Peyer's patch (tissue), 4 donors: ENCODE data around the gene MED13L.

Source experiments
- POLR2A ChIP-seq, 2 donors: fragments of 450-650 bp; IDR thresholded peaks; one replicate each; pipeline ENCODE4 v1.5.1; 2017; ENCODE audit warnings: antibody characterized with exemption in 2 of 2, mild to moderate bottlenecking in 2 of 2, moderate library complexity in 2 of 2
- TF ChIP-seq, protein P1 (sequence below), 6 experiments: fragments of 450-650 bp in 4 of 6; fragments of 200-600 bp in 2 of 6; sonication (generic) in 1 of 6; IDR thresholded peaks; one replicate each; pipeline ENCODE4 v1.5.1; 2017 to 2019; ENCODE audit warnings: antibody characterized with exemption in 6 of 6, mild to moderate bottlenecking in 3 of 6, moderate library complexity in 1 of 6

DNA sequence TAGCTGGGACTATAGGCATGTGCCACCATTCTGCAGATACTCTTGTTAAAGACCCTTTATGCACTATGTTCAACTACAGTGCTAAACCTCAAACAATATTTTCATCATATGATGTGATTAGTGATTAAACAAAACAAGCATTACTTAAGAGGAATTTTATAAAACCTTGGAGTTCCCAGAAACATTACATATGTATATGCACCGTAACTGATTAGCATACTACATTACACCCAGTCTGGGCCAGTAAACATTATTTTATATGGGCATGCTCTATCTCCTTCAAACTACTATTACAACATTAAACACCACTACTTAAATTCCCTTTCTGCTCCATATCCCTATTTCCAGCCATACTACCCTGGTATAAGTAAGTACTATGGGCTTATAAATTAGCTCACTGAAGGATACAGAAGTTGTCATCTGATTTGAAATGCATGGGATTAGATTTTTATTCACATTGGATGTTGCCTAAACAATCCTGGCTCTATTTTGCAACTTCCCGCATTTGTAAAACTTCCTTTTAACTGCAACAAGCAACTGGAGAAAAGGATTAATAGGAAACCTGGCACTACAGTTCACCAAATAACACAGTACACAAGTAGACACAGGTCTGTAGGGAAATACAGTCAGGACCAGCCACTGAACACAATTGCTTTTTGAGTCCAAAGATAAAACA, 205.8 kb downstream of the MED13L start:
- TF ChIP-seq, protein P1, sequence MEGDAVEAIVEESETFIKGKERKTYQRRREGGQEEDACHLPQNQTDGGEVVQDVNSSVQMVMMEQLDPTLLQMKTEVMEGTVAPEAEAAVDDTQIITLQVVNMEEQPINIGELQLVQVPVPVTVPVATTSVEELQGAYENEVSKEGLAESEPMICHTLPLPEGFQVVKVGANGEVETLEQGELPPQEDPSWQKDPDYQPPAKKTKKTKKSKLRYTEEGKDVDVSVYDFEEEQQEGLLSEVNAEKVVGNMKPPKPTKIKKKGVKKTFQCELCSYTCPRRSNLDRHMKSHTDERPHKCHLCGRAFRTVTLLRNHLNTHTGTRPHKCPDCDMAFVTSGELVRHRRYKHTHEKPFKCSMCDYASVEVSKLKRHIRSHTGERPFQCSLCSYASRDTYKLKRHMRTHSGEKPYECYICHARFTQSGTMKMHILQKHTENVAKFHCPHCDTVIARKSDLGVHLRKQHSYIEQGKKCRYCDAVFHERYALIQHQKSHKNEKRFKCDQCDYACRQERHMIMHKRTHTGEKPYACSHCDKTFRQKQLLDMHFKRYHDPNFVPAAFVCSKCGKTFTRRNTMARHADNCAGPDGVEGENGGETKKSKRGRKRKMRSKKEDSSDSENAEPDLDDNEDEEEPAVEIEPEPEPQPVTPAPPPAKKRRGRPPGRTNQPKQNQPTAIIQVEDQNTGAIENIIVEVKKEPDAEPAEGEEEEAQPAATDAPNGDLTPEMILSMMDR (IDR thresholded peaks at IDR 0.05), result no peak
- TF ChIP-seq POLR2A (IDR thresholded peaks at IDR 0.05), result no peak
